GM19025 (cell line): Measurements from ENCODE around the gene SEMA3G.
A peak's percentile ranks its signal among the peaks of the same experiment; 100 is the strongest.

Experiments
- ATAC-seq: cut with Tn5 transposase; IDR thresholded peaks from one replicate; pipeline ENCODE4 v1.9.1; 2021; ENCODE audit warnings: mild to moderate bottlenecking, low read depth, moderate library complexity; ENCODE audit not compliant: unreplicated experiment

Gene SEMA3G

GRCh38 chr3:52444860-52445793 lies at the start of gene SEMA3G:
TSS of gene SEMA3G (minus strand) at chr3:52445103. CDS start at chr3:52445027, 76 bp downstream.
- ATAC-seq: peak; percentile 83

DNA sequence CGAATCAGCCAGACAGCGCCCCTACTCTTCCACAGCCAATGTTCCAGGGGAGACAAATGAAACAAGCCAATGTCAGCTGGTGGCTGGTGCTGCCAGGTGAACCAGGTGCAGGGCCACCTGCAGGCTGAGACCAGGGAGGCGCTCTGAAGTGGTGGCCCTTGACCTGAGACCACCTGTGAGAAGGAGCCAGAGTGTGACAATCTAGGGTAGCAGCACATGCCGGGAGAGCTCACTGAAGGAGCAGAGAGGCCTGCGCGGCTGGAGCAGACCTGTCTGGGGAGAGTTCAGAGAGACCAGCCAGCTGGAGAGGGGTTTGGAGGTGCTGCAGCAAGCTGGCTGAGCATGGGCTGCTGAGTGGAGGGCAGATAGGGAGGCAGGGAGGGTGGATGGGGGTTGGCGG lies 49.5 kb upstream of the SEMA3G start:
- no peak for ATAC-seq

- no peak for ATAC-seq
Measured at GRCh38 chr3:52493232-52494017, 48.5 kb upstream of the SEMA3G start.

DNA sequence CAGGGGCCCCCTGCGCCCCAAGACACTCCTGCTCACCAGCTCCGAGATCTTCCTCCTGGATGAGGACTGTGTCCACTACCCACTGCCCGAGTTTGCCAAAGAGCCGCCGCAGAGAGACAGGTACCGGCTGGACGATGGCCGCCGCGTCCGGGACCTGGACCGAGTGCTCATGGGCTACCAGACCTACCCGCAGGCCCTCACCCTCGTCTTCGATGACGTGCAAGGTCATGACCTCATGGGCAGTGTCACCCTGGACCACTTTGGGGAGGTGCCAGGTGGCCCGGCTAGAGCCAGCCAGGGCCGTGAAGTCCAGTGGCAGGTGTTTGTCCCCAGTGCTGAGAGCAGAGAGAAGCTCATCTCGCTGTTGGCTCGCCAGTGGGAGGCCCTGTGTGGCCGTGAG lies 47.2 kb upstream of the SEMA3G start:
- no peak for ATAC-seq

GRCh38 chr3:52490939-52491526 lies 46.1 kb upstream of the SEMA3G start:
- no peak for ATAC-seq

DNA sequence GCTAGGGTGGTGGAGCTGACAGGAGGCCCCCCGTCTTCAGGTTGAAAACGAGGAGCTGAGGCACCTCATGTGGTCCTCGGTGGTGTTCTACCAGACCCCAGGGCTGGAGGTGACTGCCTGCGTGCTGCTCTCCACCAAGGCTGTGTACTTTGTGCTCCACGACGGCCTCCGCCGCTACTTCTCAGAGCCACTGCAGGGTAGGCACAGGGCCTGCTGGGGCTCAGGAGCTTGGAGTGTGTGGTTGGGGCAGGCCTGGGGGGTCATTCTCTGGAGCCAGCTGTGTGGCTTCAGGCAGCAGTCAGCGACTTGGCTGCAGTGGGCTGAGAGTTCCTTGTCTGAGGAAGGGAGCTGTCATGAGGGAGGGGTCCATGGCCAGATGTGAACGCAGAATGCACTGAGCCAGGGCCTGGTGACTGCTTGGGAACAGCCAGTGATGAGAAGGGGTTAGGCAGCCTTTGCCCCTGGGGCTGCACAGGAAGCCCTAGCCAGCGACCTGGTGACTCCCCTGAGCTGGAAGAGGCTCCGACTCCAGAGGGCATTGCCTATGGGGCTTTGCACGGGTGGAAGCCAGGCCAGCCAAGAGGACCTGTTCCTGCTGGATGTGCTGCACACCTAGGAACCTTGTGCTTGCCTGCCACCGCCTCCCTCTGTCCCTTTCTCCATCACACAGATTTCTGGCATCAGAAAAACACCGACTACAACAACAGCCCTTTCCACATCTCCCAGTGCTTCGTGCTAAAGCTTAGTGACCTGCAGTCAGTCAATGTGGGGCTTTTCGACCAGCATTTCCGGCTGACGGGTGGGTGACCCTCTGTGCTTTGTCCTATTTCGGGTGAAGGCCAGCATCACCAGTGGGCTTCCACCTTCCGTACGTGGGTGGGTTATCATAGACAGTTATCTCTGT lies 45.4 kb upstream of the SEMA3G start:
- ATAC-seq: no peak

DNA sequence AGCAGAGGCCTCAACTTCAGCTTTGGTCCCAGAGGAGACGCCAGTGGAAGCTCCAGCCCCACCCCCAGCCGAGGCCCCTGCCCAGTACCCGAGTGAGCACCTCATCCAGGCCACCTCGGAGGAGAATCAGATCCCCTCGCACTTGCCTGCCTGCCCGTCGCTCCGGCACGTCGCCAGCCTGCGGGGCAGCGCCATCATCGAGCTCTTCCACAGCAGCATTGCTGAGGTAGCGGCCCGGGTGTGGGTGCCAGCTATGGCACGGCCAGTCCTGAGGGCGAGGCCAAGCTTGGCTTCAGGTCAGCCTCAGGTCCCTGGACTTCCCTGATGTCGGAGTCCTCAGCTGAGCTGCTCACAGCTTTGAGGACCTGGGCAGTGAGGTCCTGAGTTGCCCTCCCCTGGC lies 44.5 kb upstream of the SEMA3G start:
- no peak for ATAC-seq

DNA sequence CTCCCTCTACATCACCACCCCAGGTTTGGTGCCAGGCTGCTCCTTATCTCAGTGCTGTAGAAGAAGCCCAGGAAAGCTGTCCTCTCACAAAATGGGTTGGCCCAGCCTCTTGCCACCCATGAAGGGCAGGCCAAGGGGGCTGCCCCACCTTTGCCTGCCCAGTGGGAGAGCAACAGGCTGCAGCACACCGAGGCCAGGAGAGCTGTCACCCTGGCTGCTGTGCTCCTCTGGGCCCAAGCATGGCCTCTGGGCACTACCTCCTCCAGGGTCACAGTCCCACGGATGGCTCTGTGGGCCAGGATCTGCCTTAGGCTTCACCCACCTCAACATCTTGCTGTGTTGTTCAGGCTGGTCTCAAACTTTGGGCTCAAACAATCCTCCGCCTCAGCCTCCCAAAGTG lies 43.8 kb upstream of the SEMA3G start:
- ATAC-seq: no peak

- ATAC-seq: no peak
Measured at GRCh38 chr3:52487788-52488691, 43.1 kb upstream of the SEMA3G start.

DNA sequence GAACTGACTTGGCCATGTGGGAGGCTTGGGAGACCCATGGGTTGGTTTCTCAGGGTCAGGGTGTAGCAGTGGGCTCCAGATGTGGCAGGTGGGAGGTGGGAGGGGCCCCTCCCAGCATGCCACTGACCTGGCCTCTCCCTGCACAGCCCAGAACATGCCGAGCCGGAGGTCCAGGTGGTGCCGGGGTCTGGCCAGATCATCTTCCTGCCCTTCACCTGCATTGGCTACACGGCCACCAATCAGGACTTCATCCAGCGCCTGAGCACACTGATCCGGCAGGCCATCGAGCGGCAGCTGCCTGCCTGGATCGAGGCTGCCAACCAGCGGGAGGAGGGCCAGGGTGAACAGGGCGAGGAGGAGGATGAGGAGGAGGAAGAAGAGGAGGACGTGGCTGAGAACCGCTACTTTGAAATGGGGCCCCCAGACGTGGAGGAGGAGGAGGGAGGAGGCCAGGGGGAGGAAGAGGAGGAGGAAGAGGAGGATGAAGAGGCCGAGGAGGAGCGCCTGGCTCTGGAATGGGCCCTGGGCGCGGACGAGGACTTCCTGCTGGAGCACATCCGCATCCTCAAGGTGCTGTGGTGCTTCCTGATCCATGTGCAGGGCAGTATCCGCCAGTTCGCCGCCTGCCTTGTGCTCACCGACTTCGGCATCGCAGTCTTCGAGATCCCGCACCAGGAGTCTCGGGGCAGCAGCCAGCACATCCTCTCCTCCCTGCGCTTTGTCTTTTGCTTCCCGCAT lies 42.3 kb upstream of the SEMA3G start:
- ATAC-seq: no peak

- ATAC-seq: no peak
Measured at GRCh38 chr3:52484680-52485461, 40.0 kb upstream of the SEMA3G start.

DNA sequence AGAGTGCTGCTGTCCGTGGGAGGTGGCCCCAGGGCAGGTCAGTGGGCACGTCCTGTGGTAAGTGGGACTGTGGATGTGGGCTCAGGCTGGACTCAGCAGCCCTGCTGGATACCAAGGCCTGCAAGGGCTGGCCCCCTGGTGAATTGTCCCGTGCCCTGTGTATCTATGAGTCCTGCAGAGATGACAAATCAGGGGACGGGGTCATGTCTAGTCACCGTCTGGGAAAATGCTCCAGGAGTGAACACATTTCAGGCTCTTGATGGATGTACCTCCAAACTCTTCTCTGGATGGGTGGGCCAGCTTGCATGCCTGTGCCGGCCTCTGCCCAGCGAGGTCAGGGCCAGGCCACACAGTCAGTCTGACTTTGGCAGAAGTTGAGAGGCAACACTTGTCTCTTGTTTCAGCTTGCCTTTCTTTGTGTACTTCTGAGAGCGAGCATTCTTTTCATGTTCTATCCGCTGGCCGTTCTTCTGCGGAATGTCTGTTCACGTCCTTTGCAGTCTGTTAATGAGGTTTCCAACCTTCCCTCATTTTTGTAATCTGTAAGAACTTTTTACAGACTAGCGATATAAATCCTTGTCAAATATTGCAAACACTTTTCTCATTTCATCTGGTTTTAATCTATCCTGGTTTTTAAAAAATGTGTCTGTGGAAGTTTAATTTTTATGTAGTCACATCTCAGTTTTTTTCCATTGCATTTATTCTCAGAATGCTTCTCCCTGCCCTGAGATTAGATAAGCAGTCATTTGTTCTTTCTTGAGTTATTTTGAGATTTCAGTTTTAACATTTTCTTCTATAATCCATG lies 38.9 kb upstream of the SEMA3G start:
- no peak for ATAC-seq

DNA sequence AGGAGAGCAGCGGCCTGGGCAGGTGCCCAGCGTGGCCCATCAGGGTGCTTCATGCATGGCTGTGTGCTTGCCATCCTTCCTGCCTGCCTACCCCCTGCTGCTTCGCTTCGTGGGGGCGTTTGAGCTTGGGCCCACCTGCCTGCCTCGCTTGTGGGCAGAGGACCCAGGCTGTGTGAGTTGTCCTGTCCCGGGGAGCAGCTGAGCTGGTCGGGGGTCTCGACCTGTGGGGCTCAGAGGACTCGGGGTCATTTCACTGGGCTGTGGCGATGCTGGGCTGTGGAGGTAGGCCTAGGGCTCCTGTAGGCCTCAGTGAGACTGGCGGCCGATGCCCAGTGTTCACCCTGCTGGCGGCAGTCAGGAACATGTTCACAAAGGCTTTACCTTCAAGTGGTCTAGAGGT lies 38.2 kb upstream of the SEMA3G start:
- ATAC-seq: no peak

DNA sequence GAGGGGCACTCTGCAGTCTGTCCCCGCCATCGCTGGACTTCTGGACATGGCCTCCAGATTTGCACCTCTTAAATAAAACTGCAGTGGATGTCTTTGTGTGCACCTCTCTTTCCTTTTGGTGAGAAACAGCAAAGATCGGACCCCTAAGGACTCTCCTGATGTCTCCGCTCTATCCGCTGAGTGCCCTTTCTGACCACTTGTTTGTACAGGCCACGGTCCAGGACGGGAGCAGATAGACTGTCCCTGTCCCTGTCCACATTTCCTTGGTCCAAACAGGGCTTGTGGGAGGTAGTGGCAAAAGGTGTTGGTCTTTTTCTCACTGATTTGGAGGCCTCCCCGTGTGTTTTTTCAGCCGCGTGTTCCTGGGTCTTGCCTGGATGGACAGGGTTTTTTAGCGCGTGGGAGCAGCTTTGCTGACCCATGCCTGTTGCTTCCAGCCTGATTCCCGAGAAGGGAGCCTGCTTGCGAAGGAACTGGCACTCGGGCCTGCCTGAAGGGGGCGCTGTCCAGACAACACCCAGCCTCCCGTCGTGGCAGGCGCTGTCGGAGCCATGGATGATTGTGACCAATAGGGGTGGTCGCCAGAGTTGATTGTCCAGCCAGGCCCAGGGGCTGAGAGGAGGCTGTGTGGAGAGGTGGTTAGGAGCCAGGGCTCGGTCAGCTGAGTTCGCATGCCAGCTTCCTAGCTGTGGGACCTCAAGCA lies 37.1 kb upstream of the SEMA3G start:
- no peak for ATAC-seq

DNA sequence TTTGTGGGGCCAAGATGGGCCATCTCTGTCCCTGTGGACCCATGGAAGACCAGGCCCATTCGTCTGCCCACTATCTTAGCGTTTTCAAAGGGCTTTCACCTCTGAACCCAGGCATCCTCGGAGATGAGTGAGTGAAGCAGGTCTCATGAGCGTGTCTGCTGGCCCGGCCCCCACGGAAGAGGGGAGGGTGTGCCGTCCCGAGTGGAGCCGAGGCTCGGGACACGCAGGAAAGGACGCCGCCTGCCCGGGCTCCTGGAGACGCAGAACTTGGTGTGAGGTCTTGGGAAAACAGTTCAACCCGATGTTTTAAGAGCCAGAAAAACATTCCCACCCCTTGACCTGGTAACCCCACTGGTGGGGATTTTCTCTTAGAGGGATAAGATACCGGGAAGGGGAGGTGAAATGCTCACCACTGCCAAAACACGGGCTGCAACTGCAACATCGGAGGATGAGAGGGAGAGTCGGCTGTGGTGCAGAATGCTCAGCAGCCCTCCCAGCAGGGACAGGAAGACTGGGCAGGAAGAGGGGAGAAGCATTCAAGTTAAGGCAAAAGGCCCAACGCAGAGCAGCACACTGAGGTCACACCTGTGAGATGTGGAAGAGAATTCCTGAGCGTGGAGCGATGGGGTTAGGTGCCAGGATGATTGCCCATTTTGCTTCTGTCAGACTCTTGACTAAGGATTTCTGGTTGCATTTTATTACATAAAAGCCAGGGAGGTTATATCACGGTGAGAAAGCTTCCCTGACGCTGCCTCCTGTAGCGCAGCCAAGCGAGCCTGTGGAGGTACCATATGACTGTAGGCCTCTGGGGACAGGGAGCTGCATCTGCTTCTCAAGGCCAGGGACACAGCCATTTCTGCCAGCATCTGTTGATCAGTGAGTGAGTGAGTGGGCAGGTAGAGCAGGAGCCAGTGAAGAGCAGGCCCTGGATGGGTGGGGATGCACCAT lies 36.1 kb upstream of the SEMA3G start:
- ATAC-seq: no peak
